IMR-90 (cell line): ENCODE measurements around the gene STING1. TPM values are rescaled to one million over a fixed set of nuclear protein-coding genes. Genes with fewer than 3 reads are reported as not detected.

ENCODE experiments used
- ATAC-seq: fragments of 200-7000 bp; cut with Tn5 transposase; 2 replicates; pipeline ENCODE4 v1.9.1; 2020; ENCODE audit warnings: low read depth, mild to moderate bottlenecking, moderate library complexity
- BruUV-seq: library from RNA; stranded (reverse); fragments of 400-500 nt; replicated peaks from 2 replicates; lab custom pipeline; 2021; lab: Mats Ljungman, UMichigan
- CTCF ChIA-PET: fragments of 300-600 bp; formaldehyde crosslinking; extraction: SDS; loops from one replicate; lab custom pipeline; 2021; ENCODE audit warnings: antibody characterized with exemption; lab: Yijun Ruan, JAX
- POLR2A ChIA-PET: fragments of 300-600 bp; sonication (Branson Sonifier 250); formaldehyde crosslinking; loops from one replicate; lab custom pipeline; 2022; ENCODE audit warnings: antibody characterized with exemption; ENCODE audit not compliant: unreplicated experiment; lab: Charles Lee
- DNase-seq: peaks from one replicate; pipeline ENCODE4 v3.0.0; 2013
- H2AFZ ChIP-seq: replicated peaks from 2 replicates; pipeline ENCODE3; 2013; ENCODE audit warnings: low read length, mild to moderate bottlenecking; ENCODE audit not compliant: poor library complexity
- H2AK5ac ChIP-seq: 2 replicates; pipeline ENCODE4 v1.6.1; 2013; ENCODE audit warnings: low read depth, low read length, inconsistent platforms
- H2AK9ac ChIP-seq: replicated peaks from 2 replicates; pipeline ENCODE3; 2013; ENCODE audit warnings: mild to moderate bottlenecking, low read depth, low read length, moderate library complexity; ENCODE audit not compliant: poor library complexity
- H2BK120ac ChIP-seq: 2 replicates; pipeline ENCODE4 v1.6.1; 2013; ENCODE audit warnings: low read depth, low read length, inconsistent platforms
- H2BK15ac ChIP-seq: 3 replicates; pipeline ENCODE4 v1.6.1; 2013; ENCODE audit warnings: low read depth, low read length, inconsistent platforms
- H2BK20ac ChIP-seq: 2 replicates; pipeline ENCODE4 v1.6.1; 2013; ENCODE audit warnings: low read depth, mild to moderate bottlenecking, inconsistent platforms, low read length, moderate library complexity
- H2BK5ac ChIP-seq: 2 replicates; pipeline ENCODE4 v1.6.1; 2013; ENCODE audit warnings: mild to moderate bottlenecking, low read depth, low read length, inconsistent platforms; ENCODE audit not compliant: poor library complexity, severe bottlenecking
- H3K14ac ChIP-seq: replicated peaks from 2 replicates; pipeline ENCODE4 v1.6.1; 2013; ENCODE audit warnings: low read depth, low read length, inconsistent platforms
- H3K18ac ChIP-seq: 2 replicates; pipeline ENCODE4 v1.6.1; 2013; ENCODE audit warnings: low read depth, low read length, control low read depth
- H3K23ac ChIP-seq: 2 replicates; pipeline ENCODE4 v1.6.1; 2013; ENCODE audit warnings: low read depth, low read length, inconsistent platforms
- H3K27ac ChIP-seq: 2 replicates; pipeline ENCODE4 v1.5.1; 2013; ENCODE audit warnings: mild to moderate bottlenecking, control low read depth, low read length; ENCODE audit not compliant: insufficient read depth
- H3K27me3 ChIP-seq: 2 replicates; pipeline ENCODE4 v1.6.1; 2013; ENCODE audit warnings: low read length; ENCODE audit not compliant: control insufficient read depth, insufficient read depth
- H3K36me3 ChIP-seq: 2 replicates; pipeline ENCODE4 v1.6.1; 2013; ENCODE audit warnings: low read length, mixed read lengths; ENCODE audit not compliant: control insufficient read depth, insufficient read depth
- H3K4ac ChIP-seq: 2 replicates; pipeline ENCODE4 v1.6.1; 2013; ENCODE audit warnings: low read depth, low read length, inconsistent platforms
- H3K4me1 ChIP-seq: 2 replicates; pipeline ENCODE4 v1.6.1; 2013; ENCODE audit warnings: low read length, mixed read lengths; ENCODE audit not compliant: control insufficient read depth, insufficient read depth
- H3K4me2 ChIP-seq: 2 replicates; pipeline ENCODE4 v1.6.1; 2013; ENCODE audit warnings: low read depth, mild to moderate bottlenecking, control low read depth, low read length, moderate library complexity
- H3K4me3 ChIP-seq: 2 replicates; pipeline ENCODE4 v1.5.1; 2013; ENCODE audit warnings: low read depth, mild to moderate bottlenecking, control low read depth, low read length, moderate library complexity; ENCODE audit not compliant: insufficient read depth
- H3K56ac ChIP-seq: 2 replicates; pipeline ENCODE4 v1.6.1; 2013; ENCODE audit warnings: low read length, inconsistent platforms; ENCODE audit not compliant: insufficient read depth; ENCODE audit errors: extremely low read depth
- H3K79me1 ChIP-seq, 2 experiments: 2 replicates each; pipeline ENCODE4 v1.6.1; 2013; ENCODE audit warnings: low read length in 2 of 2, inconsistent platforms in 1 of 2, low read depth in 1 of 2
- H3K9ac ChIP-seq: 2 replicates; pipeline ENCODE4 v1.6.1; 2013; ENCODE audit warnings: low read depth, low read length, control low read depth
- H3K9me1 ChIP-seq: 2 replicates; pipeline ENCODE4 v1.6.1; 2013; ENCODE audit warnings: low read length, inconsistent platforms; ENCODE audit not compliant: insufficient read depth
- H3K9me3 ChIP-seq: 2 replicates; pipeline ENCODE4 v1.6.1; 2013; ENCODE audit warnings: low read length; ENCODE audit not compliant: control insufficient read depth, insufficient read depth
- H4K20me1 ChIP-seq: 2 replicates; pipeline ENCODE4 v1.6.1; 2013; ENCODE audit warnings: low read length, inconsistent platforms; ENCODE audit not compliant: insufficient read depth
- H4K5ac ChIP-seq: 2 replicates; pipeline ENCODE4 v1.6.1; 2013; ENCODE audit warnings: mild to moderate bottlenecking, low read depth, low read length, control low read depth
- H4K8ac ChIP-seq, 2 experiments: 2 replicates each; pipeline ENCODE4 v1.6.1; 2013; ENCODE audit warnings: low read depth in 2 of 2, low read length in 2 of 2, control low read depth in 1 of 2, inconsistent platforms in 1 of 2
- H4K91ac ChIP-seq: 2 replicates; pipeline ENCODE4 v1.6.1; 2013; ENCODE audit warnings: low read depth, low read length, inconsistent platforms; ENCODE audit not compliant: insufficient read depth
- BHLHE40 ChIP-seq: fragments of 150-350 bp; IDR thresholded peaks from 2 replicates; pipeline ENCODE4 v1.6.1; 2016; ENCODE audit warnings: mild to moderate bottlenecking, low read depth, low read length
- CEBPB ChIP-seq: IDR thresholded peaks from 2 replicates; pipeline ENCODE4 v1.6.1; 2012; ENCODE audit warnings: low read depth, low read length, improper control_type of control experiment
- CHD1 ChIP-seq: IDR thresholded peaks from 2 replicates; pipeline ENCODE4 v1.6.1; 2012; ENCODE audit warnings: low read depth, low read length, improper control_type of control experiment
- ELK1 ChIP-seq: fragments of 150-350 bp; IDR thresholded peaks from 2 replicates; pipeline ENCODE4 v1.6.1; 2016; ENCODE audit warnings: low read depth, mild to moderate bottlenecking, low read length, moderate library complexity, borderline replicate concordance
- MAFK ChIP-seq: IDR thresholded peaks from 2 replicates; pipeline ENCODE4 v1.6.1; 2012; ENCODE audit warnings: low read depth, low read length, improper control_type of control experiment
- MAZ ChIP-seq: IDR thresholded peaks from 2 replicates; pipeline ENCODE4 v1.6.1; 2012; ENCODE audit warnings: low read depth, mild to moderate bottlenecking, low read length, improper control_type of control experiment, moderate library complexity, borderline replicate concordance
- RAD21 ChIP-seq: IDR thresholded peaks from 2 replicates; pipeline ENCODE4 v1.6.1; 2012; ENCODE audit warnings: low read length, improper control_type of control experiment
- RCOR1 ChIP-seq: IDR thresholded peaks from 2 replicates; pipeline ENCODE4 v1.6.1; 2012; ENCODE audit warnings: mild to moderate bottlenecking, low read length, improper control_type of control experiment; ENCODE audit not compliant: insufficient replicate concordance
- RFX5 ChIP-seq: IDR thresholded peaks from 2 replicates; pipeline ENCODE4 v1.8.0; 2012; ENCODE audit warnings: low read depth, mild to moderate bottlenecking, low read length, moderate library complexity
- SMC3 ChIP-seq: fragments of 150-350 bp; IDR thresholded peaks from 2 replicates; pipeline ENCODE4 v1.6.1; 2016; ENCODE audit warnings: low read depth, mild to moderate bottlenecking, antibody characterized with exemption, low read length, moderate library complexity
- WGBS, 2 experiments: methylation state at CpG; one replicate each; pipeline versions ENCODE4 v1.1.5 to v1.1.7; 2013; ENCODE audit warnings: missing lambda C conversion rate in 2 of 2; ENCODE audit not compliant: insufficient read length in 1 of 2; ENCODE audit errors: extremely low coverage in 2 of 2; 5-methylcytosine and 5-hydroxymethylcytosine counted together
- dilution Hi-C: fragments of 300-500 bp; cut with HindIII; formaldehyde crosslinking; loops from one replicate; pipeline ENCODE4 v1.14.3; 2018; ENCODE audit warnings: low sequenced_read_pairs; ENCODE audit not compliant: unreplicated experiment
- in situ Hi-C: fragments of 300-500 bp; cut with MboI; formaldehyde crosslinking; loops from 3 replicates; pipeline ENCODE4 v1.14.3; 2019; ENCODE audit warnings: low sequenced_read_pairs, inconsistent platforms, mixed read lengths
- intact Hi-C: fragments of 100-400 bp; cut with micrococcal nuclease; formaldehyde crosslinking; loops from 2 replicates; pipeline ENCODE4 v1.10.0; 2022
- polyA plus RNA-seq, 3 experiments: library from polyadenylated mRNA; depleted of rRNA; stranded (reverse); fragments of >200 nt; gene quantifications; 2 replicates each; pipeline ENCODE4 v1.2.3, GENCODE V29; 2012; ENCODE audit warnings: low replicate concordance in 1 of 3
- total RNA-seq: library from RNA; depleted of rRNA; stranded (reverse); fragments of >200 nt; gene quantifications from 2 replicates; pipeline ENCODE4 v1.2.3, GENCODE V29; 2012

The STING1 gene
- total and polyA plus RNA-seq, 2 of the 4 experiments (the other 2 are of a cell fraction): 18.6 to 63.5 TPM

- Histone ChIP-seq H3K27ac (no peak overlapping the region; the same call in 1 of the 2 replicates), H4K5ac (peak overlapping the region; percentile 18; the same call in 1 of the 2 replicates), H3K27me3 (no peaks in the 10 kb centered on the region), H3K14ac (peak overlapping the region; percentile 81), H4K8ac (peak overlapping the region; percentile 42 to 71), H3K56ac (no peak overlapping the region), H3K9me1 (peaks cover 25% of the 10 kb centered on the region), H2BK15ac (peak overlapping the region; percentile 74; the same call in 2 of the 3 replicates), H4K91ac (peak overlapping the region; percentile 65), H3K9me3 (no peaks in the 10 kb centered on the region), H2BK5ac (peak overlapping the region; percentile 52), H2AK9ac (peak overlapping the region; percentile 81), H3K4me1 (peaks cover 23% of the 10 kb centered on the region), H2BK120ac (peak overlapping the region; percentile 84), H3K18ac (peak overlapping the region; percentile 18; the same call in 1 of the 2 replicates), H3K79me1 (no peaks in the 10 kb centered on the region; a peak in 1 of 4 replicates), H3K23ac (peak overlapping the region; percentile 33), H2BK20ac (peak overlapping the region; percentile 69), H3K4ac (peak overlapping the region; percentile 85), H3K9ac (no peak overlapping the region), H3K4me2 (no peak overlapping the region), H4K20me1 (no peaks in the 10 kb centered on the region), H2AK5ac (peak overlapping the region; percentile 82), H3K4me3 (no peak overlapping the region), H2AFZ (peak overlapping the region; percentile 76), H3K36me3 (no peaks in the 10 kb centered on the region)
- no peak for DNase-seq
- ChIA-PET CTCF (no interaction called here), POLR2A (no interaction called here)
- TF ChIP-seq CEBPB (no peak), RFX5 (no peak), RCOR1 (no peak), MAFK (no peak), SMC3 (no peak), MAZ (no peak), RAD21 (no peak), CHD1 (no peak), BHLHE40 (no peak), ELK1 (no peak)
- ATAC-seq: 0 out of 2 replicates have a peak, but pooled peaks have one; percentile 7
- no TSS peak for BruUV-seq
- in situ Hi-C loops (no loop called here), dilution Hi-C loops (no loop called here), intact Hi-C loops (no loop called here)
- 80% methylated on average over 5 of the region's 7 CpGs; no CpG with 5 or more reads in 1 of the 2 experiments for WGBS, 2 experiments
Measured at GRCh38 chr5:139461176-139461575, 21.4 kb downstream of the STING1 start.
